Psoas muscle (tissue), 8 donors: ENCODE results near the gene ZNF383. TPM values are rescaled to one million over a fixed set of nuclear protein-coding genes. Genes with fewer than 3 reads are reported as not detected.
A peak's percentile ranks its signal among the peaks of the same experiment; 100 is the strongest.
"Not testable (repeated sequence)": the region's sequence is repeated elsewhere in the genome, so short reads cannot be mapped to it uniquely, and the experiment has no call there.

Experiments used
- ATAC-seq, 4 donors: fragments of 200-7000 bp; cut with Tn5 transposase; one replicate each; pipeline ENCODE4 v1.9.1; 2020; ENCODE audit warnings: moderate library complexity in 3 of 4, mild to moderate bottlenecking in 2 of 4
- DNase-seq, 2 donors: peaks; one replicate each; pipeline ENCODE4 v3.0.0-alpha.2; 2020
- H3K27ac ChIP-seq: fragments of 200-600 bp; one replicate; pipeline ENCODE4 v1.8.0; 2022
- H3K27me3 ChIP-seq, 3 donors: fragments of 200-600 bp in 1 of 3; one replicate each; pipeline versions ENCODE4 v1.6.1 to v1.8.0; 2013 to 2022; ENCODE audit warnings: low read length in 2 of 3, mild to moderate bottlenecking in 2 of 3, moderate library complexity in 1 of 3; ENCODE audit not compliant: insufficient read depth in 3 of 3
- H3K36me3 ChIP-seq, 2 donors: fragments of 200-600 bp in 1 of 2; one replicate each; pipeline versions ENCODE4 v1.6.1 to v1.8.0; 2013 to 2022; ENCODE audit warnings: low read depth in 1 of 2, mild to moderate bottlenecking in 1 of 2, moderate library complexity in 1 of 2; ENCODE audit not compliant: insufficient read depth in 1 of 2
- H3K4me1 ChIP-seq: fragments of 200-600 bp; one replicate; pipeline ENCODE4 v1.8.0; 2022
- H3K4me3 ChIP-seq: fragments of 200-600 bp; one replicate; pipeline ENCODE4 v1.8.0; 2022; ENCODE audit warnings: mild to moderate bottlenecking
- H3K9me3 ChIP-seq: fragments of 200-600 bp; one replicate; pipeline ENCODE4 v1.8.0; 2022
- CTCF ChIP-seq: fragments of 200-600 bp; IDR thresholded peaks from one replicate; pipeline ENCODE4 v1.8.0; 2022; ENCODE audit warnings: antibody characterized with exemption
- WGBS, 3 donors: extraction: QIAGEN DNeasy Blood & Tissue Kit; methylation state at CpG; one replicate each; pipeline versions ENCODE4 v1.1.6 to v1.1.7; 2013; 5-methylcytosine and 5-hydroxymethylcytosine counted together
- intact Hi-C, 2 donors: fragments of 100-400 bp; cut with DNase I; formaldehyde crosslinking; loops; one replicate each; pipeline versions ENCODE4 v1.11.0 to v1.14.2; 2022
- long read RNA-seq, 2 donors: library from polyadenylated mRNA; unstranded; transcript quantifications; one replicate each; pipeline ENCODE4 v2.0.0, GENCODE V29; 2021
- polyA plus RNA-seq, 3 donors: library from polyadenylated mRNA; stranded (reverse); fragments of 200-250 nt; gene quantifications; one replicate each; pipeline ENCODE4 v1.2.3, GENCODE V29; 2013
- total RNA-seq, 4 donors: library from RNA; stranded (reverse); fragmentation: NEBNext Ultra II Directional in 2 of 4; extraction: Animal tissue kit (Norgen Biotek cat#: 25700) in 2 of 4; gene quantifications; one replicate each; pipeline versions ENCODE4 v1.2.1 to v1.2.4, GENCODE V29; 2021 to 2023
- donor health status: healthy with polysubstance abuse.
- donor health status: DM: no; HTN: no; CAD: no; lungs with moderate emphysema.
- donor health status: Bipolar disorder and iron deficiency.
- donor health status: healthy.
- donor health status: DM: yes; HTN: yes; CAD: no.
- donor health status: DM: no; HTN: no; CAD: no.
- donor health status: DM: no; HTN: no; CAD: no.
- donor health status: DM: yes; HTN: yes; CAD: no.

Gene ZNF383
- total RNA-seq (10 to 100 TPM in 1 of 4 donors, 1 to 10 TPM in 3; 4.4 to 11.7 (median 8.1) TPM), polyA plus RNA-seq (10 to 100 TPM in 1 of 3 donors, 1 to 10 TPM in 2; 3.0 to 12.1 (median 3.6) TPM)
- long read RNA-seq, donor 1, partial matches to known transcripts, result 0 of 1 reads
- long read RNA-seq, donor 1, other reads (novel, unspliced or antisense), result 1 of 1 reads
- long read RNA-seq, donor 2, partial matches to known transcripts, result 0 of 4 reads
- long read RNA-seq, donor 2, other reads (novel, unspliced or antisense), result 4 of 4 reads

DNA sequence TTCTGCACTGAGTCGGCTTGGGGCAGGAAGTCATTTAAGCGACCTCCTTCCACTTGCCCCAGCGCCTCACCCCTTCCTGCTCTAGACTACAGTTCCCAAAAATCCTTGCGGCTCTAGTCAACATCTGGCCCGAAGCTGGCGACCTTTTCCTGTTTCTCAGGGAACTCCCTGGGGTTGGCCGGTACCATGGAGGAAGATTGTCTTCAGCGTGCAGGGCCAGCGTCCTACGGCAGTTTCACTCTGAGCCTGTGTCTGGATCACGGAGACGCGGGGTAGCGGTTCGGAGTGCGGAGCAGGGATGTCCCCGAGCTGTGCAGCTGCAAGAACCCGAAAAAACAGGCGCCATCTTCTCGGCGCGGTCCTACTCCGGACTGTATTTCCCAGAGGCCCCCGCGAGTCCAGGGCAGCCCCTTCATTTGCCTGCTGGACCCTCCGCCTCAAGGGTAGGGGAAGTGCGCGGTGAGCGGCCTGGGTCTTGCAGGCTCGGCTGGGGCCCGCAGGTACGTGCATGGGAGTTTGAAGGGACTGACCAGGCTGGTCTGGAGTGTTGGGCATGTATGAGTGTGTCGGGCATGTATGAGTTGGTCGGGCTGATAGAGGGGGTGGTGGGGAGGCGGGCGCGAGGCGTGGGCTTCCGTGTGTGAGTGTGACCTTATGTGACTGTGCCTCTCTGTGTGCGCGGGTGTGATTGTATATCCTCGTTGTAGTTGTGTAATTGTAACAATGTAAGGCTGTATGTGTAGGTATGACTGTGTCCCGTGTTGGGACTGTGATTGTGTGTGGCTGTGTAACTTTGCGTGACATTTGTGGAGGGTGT, at the start of gene ZNF383:
TSS of gene ZNF383 (plus strand) at position 440 of the 817 bp plus-strand sequence. CDS start 12,240 bp downstream, outside the sequence.
- ATAC-seq, result peak; percentile 92 to 98 (median 96)
- no peaks in the 10 kb centered on the region for H3K27me3 ChIP-seq

DNA sequence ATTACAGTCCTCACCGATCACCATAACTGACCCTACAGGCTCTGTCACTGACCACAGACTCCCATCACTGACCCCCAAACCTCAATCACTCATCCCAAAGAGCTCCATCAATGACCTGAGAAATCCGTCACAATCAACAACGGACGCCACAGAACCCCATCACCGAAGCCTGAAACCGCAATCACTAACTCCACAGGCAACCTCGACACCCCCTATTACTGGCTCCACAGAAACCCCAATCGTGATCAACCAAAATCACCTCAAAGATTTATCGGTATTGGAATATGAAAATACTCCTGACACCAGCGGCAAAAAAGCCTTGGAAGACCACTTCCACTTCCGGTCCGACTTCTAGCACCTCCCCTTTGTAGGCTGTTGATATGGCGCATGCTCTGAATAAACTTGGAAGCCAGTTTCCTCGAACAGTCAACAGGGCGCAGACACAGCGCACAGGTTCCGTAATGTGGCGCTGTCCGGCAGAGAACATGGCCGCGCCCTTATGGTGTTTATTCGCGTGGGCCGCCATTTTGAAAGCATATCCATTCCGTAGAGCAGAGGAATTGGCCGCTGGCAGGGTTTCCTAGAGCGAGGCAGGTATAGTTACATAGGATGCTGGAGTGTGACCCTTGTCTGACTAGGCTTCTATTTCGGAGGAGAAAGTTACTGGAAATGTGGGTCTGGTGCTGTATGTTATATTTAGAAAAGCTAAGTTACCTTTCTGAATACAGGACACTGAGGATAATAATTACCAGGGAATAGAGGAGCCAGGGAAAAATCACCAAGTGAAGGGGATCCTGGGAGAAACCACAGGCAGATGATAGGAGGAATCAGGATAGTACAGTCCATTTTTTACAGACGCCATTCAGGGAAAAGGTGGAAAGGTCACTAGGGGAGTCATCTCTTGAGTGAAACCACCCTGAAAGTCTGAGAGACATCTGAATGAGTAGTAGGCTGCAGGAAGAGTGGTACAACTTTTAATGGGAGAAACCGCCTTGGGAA, 45.3 kb upstream of the ZNF383 start, which contains the start of gene ZNF585A:
TSS of gene ZNF585A (minus strand) at position 328 of the 999 bp plus-strand sequence. CDS start 2,785 bp downstream, outside the sequence.
- Histone ChIP-seq H3K27ac (peak within 1 kb of the TSS; percentile 87), H3K4me1 (no peaks in the 10 kb centered on the region), H3K27me3 (no peaks in the 10 kb centered on the region), H3K4me3 (peak within 1 kb of the TSS; percentile 77), H3K36me3 (peaks cover 11 to 27% of the 10 kb centered on the region in 2 donors), H3K9me3 (peaks cover 40% of the 10 kb centered on the region)
- intact Hi-C loops, result loop anchor here (2.0 to 5.0 kb wide), 2 partner anchors 38 to 40 kb away; partner anchors contain the start of gene ZNF585B (in 2 of the 2)
- DNase-seq (peak; percentile 91 to 96), ATAC-seq (peak; percentile 99 to 100 (median 100))
- 5 to 6% (median 5%) methylated on average over 30 of the region's 30 CpGs for WGBS, 3 donors
- TF ChIP-seq CTCF, result peak; percentile 24

More for the DNA sequence above, at the start of gene ZNF383:
- 0 to 1% (median 1%) methylated on average over 44 of the region's 44 CpGs for WGBS, 3 donors
- peak within 1 kb of the TSS; percentile 85 for H3K27ac ChIP-seq
- H3K9me3 ChIP-seq, result peaks cover 18% of the 10 kb centered on the region
- peaks cover 0 to 28% of the 10 kb centered on the region in 2 donors for H3K36me3 ChIP-seq
- no peak for TF ChIP-seq CTCF
- peak; percentile 89 to 93 for DNase-seq
- intact Hi-C loops, result loop anchor here (5.0 to 10.0 kb wide), 5 partner anchors 143 to 301 kb away; partner anchors contain the start of genes ZNF527 (in 2 of the 2), ZNF420 (in 1 of the 2), ZNF568 (in 1 of the 2) and ZNF569 (in 1 of the 2)
- no peaks in the 10 kb centered on the region for H3K4me1 ChIP-seq
- peak within 1 kb of the TSS; percentile 80 for H3K4me3 ChIP-seq

- H3K4me3 ChIP-seq, H3K27me3 ChIP-seq, DNase-seq, H3K27ac ChIP-seq, H3K4me1 ChIP-seq, intact Hi-C loops, ATAC-seq: not testable (repeated sequence)
- Histone ChIP-seq H3K9me3 (peaks cover 84% of the 10 kb centered on the region), H3K36me3 (peaks cover 18 to 58% of the 10 kb centered on the region in 2 donors)
- WGBS, 3 donors, result 97 to 98% (median 97%) methylated on average over 4 of the region's 4 CpGs
Measured at GRCh38 chr19:37186071-37186470, 31.9 kb upstream of the ZNF383 start.

- 93 to 98% (median 97%) methylated on average over 4 of the region's 4 CpGs for WGBS, 3 donors
- intact Hi-C loops, H3K27ac ChIP-seq, H3K4me3 ChIP-seq, ATAC-seq, H3K27me3 ChIP-seq, DNase-seq, H3K4me1 ChIP-seq: not testable (repeated sequence)
- Histone ChIP-seq H3K36me3 (peaks cover 7 to 90% of the 10 kb centered on the region in 2 donors), H3K9me3 (peaks cover 64% of the 10 kb centered on the region)
Measured at GRCh38 chr19:37195248-37195647, 22.8 kb upstream of the ZNF383 start.

DNA sequence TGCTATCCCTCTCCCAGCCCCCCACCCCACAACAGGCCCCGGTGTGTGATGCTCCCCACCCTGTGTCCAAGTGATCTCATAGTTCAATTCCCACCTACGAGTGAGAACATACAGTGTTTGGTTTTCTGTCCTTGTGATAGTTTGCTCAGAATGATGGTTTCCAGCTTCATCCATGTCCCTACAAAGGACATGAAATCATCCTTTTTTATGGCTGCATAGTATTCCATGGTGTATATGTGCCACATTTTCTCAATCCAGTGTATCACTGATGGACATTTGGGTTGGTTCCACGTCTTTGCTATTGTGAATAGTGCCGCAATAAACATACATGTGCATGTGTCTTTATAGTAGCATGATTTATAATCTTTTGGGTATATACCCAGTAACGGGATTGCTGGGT, 20.9 kb upstream of the ZNF383 start:
- DNase-seq, H3K27me3 ChIP-seq, H3K4me3 ChIP-seq, H3K4me1 ChIP-seq, H3K27ac ChIP-seq, intact Hi-C loops, ATAC-seq: not testable (repeated sequence)
- 98 to 99% (median 99%) methylated on average over 5 of the region's 5 CpGs for WGBS, 3 donors
- Histone ChIP-seq H3K36me3 (peaks cover 7 to 89% of the 10 kb centered on the region in 2 donors), H3K9me3 (peaks cover 58% of the 10 kb centered on the region)
